Nephron progenitor cell (in vitro differentiated cells): ENCODE data around the gene KLF3.

Source experiments
- DNase-seq: peaks from one replicate; pipeline ENCODE4 v3.0.0; 2021
- H3K27ac Mint-ChIP-seq: 2 replicates; pipeline ENCODE4 v1.8.0; 2021; ENCODE audit warnings: mild to moderate bottlenecking, moderate library complexity, mixed read lengths
- H3K27me3 Mint-ChIP-seq: 2 replicates; pipeline ENCODE4 v1.8.0; 2021; ENCODE audit warnings: mild to moderate bottlenecking, low read depth, mixed read lengths; ENCODE audit not compliant: poor library complexity
- H3K36me3 Mint-ChIP-seq: 2 replicates; pipeline ENCODE4 v1.8.0; 2021; ENCODE audit warnings: low read depth, mixed read lengths
- H3K4me1 Mint-ChIP-seq: 2 replicates; pipeline ENCODE4 v1.8.0; 2021; ENCODE audit warnings: mixed read lengths
- H3K4me3 Mint-ChIP-seq: 2 replicates; pipeline ENCODE4 v1.8.0; 2021; ENCODE audit warnings: mild to moderate bottlenecking, moderate library complexity, mixed read lengths
- H3K9me3 Mint-ChIP-seq: 2 replicates; pipeline ENCODE4 v1.8.0; 2021; ENCODE audit warnings: mild to moderate bottlenecking, moderate library complexity, mixed read lengths
- TF ChIP-seq, protein P1 (sequence below): fragments of 200-600 bp; sonication (generic); IDR thresholded peaks from 2 replicates; pipeline ENCODE4 v1.5.0; 2021; ENCODE audit warnings: antibody characterized with exemption

The KLF3 gene

GRCh38 chr4:38698176-38698575 lies 34.2 kb downstream of the KLF3 start:
- no peak overlapping the region for H3K4me3 Mint-ChIP-seq
- H3K27me3 Mint-ChIP-seq: no peaks in the 10 kb centered on the region
- H3K4me1 Mint-ChIP-seq: no peaks in the 10 kb centered on the region
- TF ChIP-seq, protein P1, sequence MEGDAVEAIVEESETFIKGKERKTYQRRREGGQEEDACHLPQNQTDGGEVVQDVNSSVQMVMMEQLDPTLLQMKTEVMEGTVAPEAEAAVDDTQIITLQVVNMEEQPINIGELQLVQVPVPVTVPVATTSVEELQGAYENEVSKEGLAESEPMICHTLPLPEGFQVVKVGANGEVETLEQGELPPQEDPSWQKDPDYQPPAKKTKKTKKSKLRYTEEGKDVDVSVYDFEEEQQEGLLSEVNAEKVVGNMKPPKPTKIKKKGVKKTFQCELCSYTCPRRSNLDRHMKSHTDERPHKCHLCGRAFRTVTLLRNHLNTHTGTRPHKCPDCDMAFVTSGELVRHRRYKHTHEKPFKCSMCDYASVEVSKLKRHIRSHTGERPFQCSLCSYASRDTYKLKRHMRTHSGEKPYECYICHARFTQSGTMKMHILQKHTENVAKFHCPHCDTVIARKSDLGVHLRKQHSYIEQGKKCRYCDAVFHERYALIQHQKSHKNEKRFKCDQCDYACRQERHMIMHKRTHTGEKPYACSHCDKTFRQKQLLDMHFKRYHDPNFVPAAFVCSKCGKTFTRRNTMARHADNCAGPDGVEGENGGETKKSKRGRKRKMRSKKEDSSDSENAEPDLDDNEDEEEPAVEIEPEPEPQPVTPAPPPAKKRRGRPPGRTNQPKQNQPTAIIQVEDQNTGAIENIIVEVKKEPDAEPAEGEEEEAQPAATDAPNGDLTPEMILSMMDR: no peak
- H3K9me3 Mint-ChIP-seq: no peaks in the 10 kb centered on the region
- H3K36me3 Mint-ChIP-seq: peaks cover 51% of the 10 kb centered on the region
- H3K27ac Mint-ChIP-seq: no peak overlapping the region
- DNase-seq: no peak

DNA sequence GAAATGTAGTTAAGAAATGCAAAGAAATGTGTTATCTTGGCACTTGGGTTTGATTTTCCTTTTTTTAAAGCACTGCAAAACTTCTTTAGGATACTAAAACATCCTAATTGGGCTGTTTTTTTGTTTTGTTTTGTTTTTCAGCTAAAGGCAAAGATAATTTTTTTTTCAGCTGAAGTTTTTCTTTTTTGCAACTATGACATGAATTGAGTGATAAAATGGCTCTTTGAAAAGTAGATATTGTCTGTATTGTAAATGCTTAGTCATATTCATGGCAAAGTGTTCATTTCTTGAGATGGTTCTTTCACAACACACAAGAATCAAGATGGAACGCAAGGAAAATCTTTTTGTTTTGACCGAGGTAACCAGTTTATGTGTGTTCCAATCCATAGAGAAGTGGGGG lies 35.1 kb downstream of the KLF3 start:
- Mint-ChIP-seq H3K4me1 (no peaks in the 10 kb centered on the region), H3K4me3 (no peak overlapping the region), H3K27ac (peak overlapping the region; percentile 26), H3K9me3 (no peaks in the 10 kb centered on the region), H3K36me3 (peaks cover 42% of the 10 kb centered on the region), H3K27me3 (no peaks in the 10 kb centered on the region)
- DNase-seq: no peak
- TF ChIP-seq, protein P1: no peak

- no peaks in the 10 kb centered on the region for H3K9me3 Mint-ChIP-seq
- H3K36me3 Mint-ChIP-seq: peaks cover 6% of the 10 kb centered on the region
- no peak overlapping the region for H3K27ac Mint-ChIP-seq
- no peaks in the 10 kb centered on the region for H3K4me1 Mint-ChIP-seq
- TF ChIP-seq, protein P1: no peak
- no peak overlapping the region for H3K4me3 Mint-ChIP-seq
- no peak for DNase-seq
- H3K27me3 Mint-ChIP-seq: no peaks in the 10 kb centered on the region
These were observed 39.6 kb downstream of the KLF3 start for GRCh38 chr4:38703635-38704034.

DNA sequence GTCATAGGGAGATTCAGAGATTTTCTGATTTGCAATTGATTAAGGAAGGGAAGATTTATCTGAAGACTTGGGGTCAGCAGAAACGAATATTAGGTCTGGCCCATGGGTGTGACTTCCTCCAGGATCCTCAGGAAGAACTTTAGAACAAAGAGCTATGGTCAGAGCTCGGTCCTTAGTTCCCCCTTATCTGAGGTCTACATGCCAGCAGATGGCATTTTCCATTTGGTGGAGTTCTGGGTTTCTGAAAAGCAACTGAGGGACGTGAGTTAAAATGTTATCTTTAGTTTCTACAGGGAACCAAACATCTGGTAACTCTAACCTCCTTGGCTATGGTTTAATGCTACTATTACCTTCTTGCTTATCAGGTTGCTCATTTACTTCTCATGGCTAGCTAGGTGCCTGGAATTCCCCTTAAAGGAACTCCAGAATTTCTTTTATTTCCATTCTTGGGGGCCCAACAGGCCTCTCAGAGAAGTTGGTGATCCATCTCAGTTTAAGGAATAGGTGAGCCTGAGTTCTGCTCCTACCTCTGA lies 40.7 kb downstream of the KLF3 start:
- Mint-ChIP-seq H3K4me1 (no peaks in the 10 kb centered on the region), H3K4me3 (no peak overlapping the region), H3K36me3 (no peaks in the 10 kb centered on the region), H3K9me3 (no peaks in the 10 kb centered on the region), H3K27ac (no peak overlapping the region), H3K27me3 (no peaks in the 10 kb centered on the region)
- TF ChIP-seq, protein P1: no peak
- DNase-seq: no peak

DNA sequence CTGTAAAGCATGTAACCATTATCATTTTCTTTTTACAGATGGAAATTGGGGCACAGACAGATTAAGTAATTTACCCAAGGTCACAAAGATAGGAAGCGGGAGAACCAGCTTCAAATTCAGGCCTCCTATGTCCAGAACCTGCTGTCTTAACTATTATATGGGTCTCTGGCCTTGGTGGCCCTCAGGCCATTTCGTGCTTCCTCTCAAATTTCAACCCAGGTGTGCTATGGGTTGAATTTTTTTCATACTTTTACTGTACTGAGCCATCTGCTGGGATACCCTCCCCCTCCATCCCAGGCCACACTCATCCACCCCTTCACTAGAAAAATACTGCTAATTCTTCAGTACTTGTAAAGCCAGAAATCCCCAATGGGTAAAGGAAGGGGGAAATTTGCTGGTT lies 42.3 kb downstream of the KLF3 start:
- Mint-ChIP-seq H3K27ac (no peak overlapping the region), H3K36me3 (no peaks in the 10 kb centered on the region), H3K9me3 (no peaks in the 10 kb centered on the region), H3K27me3 (no peaks in the 10 kb centered on the region), H3K4me3 (no peak overlapping the region), H3K4me1 (no peaks in the 10 kb centered on the region)
- TF ChIP-seq, protein P1: no peak
- DNase-seq: no peak

- Mint-ChIP-seq H3K27me3 (no peaks in the 10 kb centered on the region), H3K4me1 (no peaks in the 10 kb centered on the region), H3K4me3 (no peak overlapping the region), H3K27ac (no peak overlapping the region), H3K9me3 (peaks cover 18% of the 10 kb centered on the region), H3K36me3 (peaks cover 5% of the 10 kb centered on the region)
- no peak for DNase-seq
- TF ChIP-seq, protein P1: no peak
These were observed 46.1 kb downstream of the KLF3 start for GRCh38 chr4:38710053-38710452.
